Raji (cell line): ENCODE measurements around the gene RIN1.

Source experiments
- POLR2A ChIP-seq: IDR thresholded peaks from 2 replicates; pipeline ENCODE4 v1.6.1; 2011; ENCODE audit warnings: low read depth, low read length, control low read depth; ENCODE audit not compliant: insufficient read depth

Gene RIN1

DNA sequence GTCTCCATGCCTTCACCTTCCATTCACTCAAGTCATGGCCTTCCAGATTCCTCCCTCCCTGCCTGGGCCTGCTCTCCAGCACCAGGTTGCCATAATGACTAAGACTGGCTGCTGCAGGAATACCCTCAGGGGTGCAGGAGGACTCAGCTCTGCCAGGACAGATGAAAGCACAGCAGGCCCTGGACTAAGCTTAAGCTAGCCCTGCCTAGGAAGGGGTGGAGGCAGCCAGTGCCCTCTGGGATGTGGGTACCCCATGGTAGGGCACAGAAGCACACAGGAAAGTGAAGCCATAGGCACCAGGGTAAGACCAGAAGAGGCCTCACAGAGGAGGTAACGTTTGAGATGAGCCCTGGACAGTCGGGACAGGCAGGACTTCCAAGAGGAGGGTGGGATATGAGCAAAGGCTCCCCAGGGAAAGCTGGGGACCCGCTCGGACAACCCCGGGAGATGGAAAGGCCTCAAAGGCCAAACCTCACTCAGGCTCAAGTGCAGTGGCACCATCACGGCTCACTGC lies 3.0 kb upstream of the RIN1 start:
- TF ChIP-seq POLR2A: no peak

DNA sequence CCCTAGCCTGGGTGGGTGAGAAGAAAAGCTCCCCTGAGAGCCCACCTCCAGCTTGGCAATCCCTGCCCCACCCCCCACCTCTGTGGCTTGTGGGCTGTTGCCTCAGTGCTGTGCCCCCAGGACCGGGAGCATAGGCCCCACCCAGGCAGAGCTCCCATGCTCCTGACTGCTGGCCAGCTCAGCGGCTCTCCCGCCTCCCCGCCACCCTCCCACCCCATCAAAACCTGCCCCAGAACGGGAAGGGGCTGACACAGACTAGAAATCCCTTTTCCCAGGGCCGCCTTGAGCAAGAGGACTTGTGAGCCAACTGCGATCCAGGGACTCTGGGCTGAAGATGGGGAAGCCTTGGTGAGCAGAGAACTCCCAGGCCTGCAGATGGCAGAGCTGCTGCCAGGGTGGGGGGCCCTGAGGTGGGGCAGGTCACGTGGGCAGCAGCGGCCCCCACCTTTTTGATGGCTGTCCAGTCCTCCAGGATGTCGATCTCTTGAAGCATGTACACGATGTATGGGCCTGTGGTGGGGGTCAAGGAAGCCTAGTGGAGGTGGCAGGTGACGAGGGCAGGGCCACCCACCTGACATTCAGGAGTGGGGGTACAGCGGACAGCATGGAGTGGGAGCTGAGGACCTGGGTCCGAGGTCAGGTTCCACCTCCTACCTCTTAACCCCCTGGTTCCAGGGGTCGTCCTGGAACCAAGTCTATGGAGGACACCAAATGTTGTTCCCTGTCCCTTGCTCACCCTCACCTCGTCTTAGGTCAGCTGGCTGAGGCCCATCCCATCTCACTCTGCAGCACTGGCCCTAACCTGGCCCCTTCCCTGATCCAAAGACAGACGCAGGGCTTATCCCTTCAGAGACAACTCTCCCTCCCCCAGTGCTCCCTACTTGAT lies 2.3 kb upstream of the RIN1 start:
- TF ChIP-seq POLR2A: no peak

DNA sequence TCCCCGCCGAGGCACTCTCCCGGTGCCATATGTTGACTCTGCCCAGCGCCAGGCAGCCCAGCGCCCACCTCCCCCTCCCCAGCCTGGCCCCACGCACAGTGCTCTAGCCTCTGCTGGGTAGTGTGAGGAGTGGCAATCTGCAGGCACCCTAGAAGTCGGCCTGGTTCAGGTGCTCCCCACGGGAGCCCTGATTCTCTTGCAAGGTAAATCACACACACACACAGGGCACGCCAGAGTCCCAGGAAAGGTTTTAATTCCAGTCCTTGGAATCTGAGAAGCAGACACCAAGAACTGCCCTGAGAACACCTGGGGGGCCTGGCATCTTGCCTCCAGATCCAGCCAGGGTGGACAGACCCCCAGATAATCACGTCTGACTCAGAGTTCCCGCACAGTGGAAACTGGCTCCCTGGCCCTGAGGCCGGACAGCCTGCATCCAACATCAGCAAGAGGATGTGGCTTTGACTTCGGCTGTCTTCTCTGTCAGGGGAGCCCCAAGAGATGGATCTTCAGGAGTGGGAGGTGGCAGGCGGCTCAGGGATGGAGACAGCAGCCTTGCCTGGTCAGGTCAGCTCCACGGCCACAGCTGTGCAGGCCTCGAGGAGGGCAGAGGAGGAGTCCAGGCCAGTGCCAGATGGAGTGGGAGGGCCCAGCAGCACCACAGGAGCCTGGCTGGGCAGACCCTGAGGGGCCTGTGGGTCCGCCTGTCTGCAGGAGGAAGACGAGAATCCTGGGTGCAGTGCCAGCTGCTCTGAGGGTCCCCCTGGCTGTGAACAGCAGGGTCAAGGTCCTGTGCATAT lies 1.1 kb upstream of the RIN1 start:
- no peak for TF ChIP-seq POLR2A

DNA sequence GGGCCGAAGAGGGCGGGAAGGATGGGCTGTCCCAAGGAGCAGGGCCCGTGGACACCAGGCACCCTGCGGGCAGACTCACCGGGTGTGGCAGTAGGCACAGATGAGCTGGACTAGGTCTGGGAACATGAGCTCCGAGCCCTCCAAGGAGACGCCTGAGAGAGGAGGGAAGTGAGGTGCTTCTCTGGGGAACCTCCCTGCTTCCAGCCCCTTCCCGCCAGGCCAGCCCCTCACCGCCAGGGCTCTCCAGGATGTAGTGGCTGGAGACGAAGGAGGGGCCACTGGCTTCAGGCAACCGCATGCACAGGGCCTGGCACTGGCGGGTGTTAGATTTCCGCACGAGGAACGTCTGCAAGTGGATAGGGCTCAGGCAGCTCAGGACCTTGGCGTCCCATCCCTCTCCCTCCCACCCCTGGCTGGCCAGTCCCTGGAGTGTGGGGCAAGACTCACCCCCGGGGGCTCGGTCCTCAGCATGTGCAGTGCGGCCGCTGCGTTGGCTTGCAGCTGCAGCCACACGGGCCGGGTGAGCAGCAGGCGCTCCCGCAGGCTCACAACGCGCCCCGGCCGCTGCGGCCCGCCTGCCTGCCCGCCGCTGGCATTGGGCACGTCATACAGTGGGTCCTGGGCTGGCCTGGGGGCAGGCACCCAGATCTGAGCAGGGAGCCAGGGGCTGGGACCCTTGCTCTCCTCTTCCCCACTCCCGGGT lies 552 bp downstream of the RIN1 start:
- TF ChIP-seq POLR2A: no peak

DNA sequence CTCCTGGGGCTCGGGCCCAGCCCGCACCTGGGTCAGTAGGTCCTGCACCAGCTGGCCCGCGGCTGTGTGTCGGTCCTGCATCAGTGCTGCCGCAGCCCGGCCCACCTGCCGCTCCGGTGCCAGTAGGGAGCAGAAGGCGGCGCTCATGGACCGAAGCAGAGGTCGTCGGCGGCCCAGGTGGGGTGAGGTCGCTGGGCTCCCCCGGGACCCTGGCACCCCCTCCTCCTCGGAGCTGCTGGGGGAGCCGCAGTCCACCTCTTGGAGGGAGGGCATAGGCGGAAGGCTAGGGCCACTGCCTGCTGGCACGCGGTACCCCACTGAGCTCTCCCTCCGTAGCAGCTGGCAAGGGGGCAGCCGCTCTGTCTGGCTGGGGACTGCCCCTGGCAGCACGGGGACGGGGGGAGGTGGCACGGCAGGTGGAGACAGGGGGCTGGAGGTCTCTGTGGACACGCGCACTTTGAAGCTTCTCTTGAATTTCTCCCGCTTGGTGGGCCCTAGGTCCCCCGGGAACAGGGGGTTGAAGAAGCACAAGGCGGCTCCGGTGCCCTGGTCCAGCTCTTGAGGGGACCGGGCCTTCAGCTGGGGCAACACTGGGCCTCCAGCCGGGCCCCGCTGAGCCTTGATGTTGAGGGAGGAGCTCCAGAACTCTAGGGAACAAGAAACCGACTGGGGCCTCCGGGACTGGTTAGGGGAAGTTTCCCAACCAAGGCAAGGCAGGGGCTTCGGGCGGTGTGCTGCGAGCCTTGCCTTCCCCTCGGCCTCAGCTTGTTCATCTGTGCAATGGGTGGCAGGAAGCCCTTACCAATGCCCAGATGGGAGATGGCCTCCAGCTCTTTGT lies 1.4 kb downstream of the RIN1 start:
- no peak for TF ChIP-seq POLR2A

DNA sequence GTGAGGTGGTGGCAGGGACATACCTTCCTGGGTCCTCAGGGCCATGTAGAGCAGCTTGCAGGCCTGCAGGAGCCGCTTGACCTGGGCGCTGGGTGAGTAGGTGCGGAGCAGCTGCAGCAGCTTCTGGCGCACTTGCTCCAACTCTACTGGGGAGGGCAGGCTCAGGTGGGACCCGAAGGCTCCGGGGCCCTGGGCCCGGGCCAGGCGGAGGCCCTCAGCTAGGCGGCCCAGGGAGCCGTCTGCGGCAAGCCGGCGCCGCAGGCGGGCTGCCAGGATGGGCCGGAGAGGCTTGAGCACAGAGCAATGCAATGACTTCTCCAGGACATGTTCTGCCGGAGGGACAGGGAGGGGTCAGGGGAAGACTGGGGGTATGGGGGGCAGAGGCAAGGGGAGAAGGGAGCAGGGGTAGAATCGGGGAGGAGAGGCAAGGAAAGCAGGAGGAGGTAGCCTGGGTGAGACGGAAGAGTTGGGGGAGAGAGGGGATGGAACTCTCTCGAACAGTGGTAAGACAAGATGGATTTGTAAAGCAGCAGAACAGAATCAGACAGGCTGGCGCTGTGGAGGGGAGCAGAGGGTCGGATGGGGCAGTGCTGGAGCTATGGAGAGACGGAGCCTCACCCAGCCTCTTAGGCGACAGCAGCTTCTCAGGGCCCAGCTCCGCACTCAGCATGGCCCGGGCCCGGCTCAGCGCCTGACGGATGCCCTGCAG lies 2.2 kb downstream of the RIN1 start:
- TF ChIP-seq POLR2A: no peak

DNA sequence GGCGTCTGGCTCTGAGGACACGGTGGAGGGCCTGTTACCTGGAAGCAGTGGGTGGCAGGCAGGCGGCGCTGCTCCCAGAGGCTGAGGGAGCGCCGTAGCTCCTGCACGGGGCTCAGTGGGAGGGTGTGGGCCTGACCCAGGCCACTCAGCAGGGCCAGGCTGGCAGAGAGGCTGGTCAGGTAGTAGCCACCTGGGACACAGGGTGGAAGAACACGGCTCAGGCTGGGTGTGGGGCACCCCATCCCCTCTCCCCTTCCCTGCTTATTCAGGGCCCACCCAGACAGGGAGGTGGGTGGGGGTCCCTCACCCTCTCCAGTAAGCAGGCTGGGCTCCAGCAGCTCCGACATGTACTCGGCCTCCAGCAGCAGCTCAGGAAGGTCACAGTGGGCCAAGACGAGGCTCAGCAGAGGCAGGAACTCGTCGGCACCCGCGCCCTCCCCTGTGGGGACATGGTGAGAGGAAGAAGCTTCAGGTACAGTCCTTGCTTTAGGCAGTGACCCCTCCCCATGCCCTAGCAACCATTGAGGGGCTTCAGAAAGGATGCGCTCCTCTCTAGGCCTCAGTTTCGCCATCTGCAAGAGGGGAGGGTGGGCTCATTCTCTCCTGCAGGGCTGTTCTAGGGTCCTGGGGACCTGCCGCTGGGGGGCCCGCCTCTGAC lies 2.9 kb downstream of the RIN1 start:
- TF ChIP-seq POLR2A: no peak

DNA sequence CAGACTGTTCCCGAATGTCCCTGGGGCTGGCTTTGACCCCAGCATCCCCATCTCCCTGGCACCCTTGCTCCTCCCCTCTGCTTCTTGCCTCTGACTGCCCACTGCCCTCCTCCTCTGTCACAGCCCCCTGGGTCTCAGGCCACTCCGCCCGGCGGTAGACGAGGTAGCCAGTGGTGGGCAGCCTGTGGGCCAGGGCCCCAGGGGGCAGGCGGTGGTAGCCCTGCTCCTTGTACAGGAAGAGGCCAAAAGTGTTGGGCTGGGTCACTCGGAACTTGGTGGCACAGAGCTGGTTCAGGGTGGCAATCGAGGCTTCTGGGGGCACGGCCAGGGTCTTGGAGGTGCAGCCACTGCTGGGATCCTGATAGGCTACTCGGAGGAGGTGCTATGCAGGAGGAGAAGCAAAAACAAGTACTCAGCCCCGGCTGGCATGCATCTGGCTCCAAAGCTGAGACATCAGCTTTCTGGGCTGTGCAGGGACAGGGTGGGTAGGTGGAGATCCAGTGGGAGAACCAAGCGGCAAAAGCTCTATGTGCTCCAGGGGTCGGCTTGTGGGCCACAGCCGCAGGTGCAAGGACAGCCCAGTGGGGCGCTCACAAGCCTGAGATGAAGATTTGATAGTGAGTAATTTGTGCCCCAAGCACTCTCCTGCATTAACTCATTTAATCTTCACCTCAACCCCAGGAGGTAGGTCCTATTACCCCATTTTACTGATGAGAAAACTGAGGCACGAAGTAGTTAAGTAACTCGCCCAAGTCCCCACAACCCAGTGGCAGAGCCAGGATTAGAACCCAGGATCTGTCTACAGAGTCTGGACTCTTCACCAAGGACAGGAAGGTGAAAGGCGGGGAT lies 3.6 kb downstream of the RIN1 start:
- TF ChIP-seq POLR2A: no peak

DNA sequence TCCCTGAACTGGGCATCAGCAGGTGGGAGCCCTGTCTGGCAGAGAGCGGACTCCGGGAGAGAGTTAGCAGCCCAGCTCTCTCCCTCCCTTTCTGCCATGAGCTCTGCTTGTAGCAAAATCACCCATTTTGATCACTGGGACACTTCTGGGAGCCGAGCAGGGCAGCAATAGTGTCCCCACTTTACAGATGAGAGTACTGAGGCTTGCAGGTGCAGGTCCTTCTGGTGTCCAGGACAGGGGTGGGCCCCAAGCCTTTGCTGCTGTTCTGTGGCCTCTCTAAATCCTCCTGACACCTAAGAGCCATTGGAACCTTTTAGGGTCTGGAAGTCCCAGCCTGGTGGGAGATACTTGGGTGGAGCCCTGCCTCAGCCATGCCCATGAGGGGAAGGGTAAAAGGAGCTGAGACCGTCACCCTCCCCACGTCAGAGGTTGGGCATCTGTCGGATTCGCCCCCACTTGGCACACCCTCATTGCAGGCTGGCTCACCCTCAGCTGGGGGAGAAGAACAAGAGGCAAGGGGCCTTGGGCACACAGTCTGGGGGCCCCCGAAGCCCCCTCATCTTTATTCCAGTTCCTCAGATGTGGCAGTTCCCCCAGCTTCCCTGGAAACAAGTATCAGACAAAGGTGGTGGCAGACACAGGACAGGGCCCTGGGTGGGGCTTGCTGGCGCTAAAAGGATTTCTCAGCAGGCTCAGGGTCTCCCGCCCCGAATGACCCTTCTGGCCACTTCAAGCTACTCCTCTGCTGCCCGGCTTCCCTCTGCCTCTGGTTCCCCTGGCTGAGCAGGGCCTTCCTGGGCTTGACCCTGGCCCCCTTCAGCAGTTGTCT lies 4.5 kb downstream of the RIN1 start:
- no peak for TF ChIP-seq POLR2A

DNA sequence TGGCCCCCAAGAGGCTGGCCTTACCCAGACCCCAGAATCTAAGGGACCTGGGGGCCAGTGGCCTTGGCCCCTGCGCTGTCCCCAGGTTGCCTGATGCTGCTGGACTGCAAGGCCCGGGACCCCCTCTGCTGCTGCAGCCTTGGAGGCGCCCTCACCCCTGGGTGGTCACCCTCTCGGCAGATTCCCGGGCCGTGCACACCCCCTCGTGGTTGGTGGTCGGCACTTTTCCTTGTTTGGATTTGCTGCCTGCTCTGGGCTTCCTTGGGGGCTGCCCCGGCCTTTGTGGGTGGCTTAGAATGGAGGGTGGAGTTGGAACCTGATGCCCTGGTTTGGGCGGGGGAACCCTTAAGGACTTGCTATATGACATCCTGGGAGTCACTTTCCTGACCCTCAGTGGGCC lies 5.3 kb downstream of the RIN1 start:
- no peak for TF ChIP-seq POLR2A

DNA sequence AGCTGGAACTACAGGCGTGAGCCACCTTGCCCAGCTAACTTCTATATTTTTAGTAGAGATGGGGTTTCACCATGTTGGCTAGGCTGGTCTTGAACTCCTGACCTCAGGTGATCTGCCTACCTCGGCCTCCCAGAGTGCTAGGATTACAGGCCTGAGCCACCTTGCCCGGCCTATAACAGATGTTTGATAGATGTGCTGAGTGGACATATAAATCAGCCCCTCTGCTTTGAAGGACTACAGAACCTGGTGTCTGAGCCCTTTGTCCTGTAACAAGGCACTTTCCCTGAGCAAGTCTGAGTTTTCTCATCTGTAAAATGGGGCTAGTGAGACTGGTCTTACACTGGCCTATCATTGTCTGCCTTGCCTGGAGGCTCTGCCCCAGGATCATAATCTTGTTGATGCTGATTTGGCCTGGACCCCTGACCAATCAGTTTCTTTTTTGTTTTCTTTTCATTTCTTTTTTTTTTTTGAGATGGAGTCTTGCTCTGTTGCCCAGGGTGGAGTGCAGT lies 7.0 kb downstream of the RIN1 start:
- TF ChIP-seq POLR2A: no peak
